ENCODE results near the gene MGAT5B. TPM values are rescaled to one million over a fixed set of nuclear protein-coding genes. Genes with fewer than 3 reads are reported as not detected.

Gene MGAT5B
- total RNA-seq, 1 experiment from 2014 or later: 1.0 TPM

DNA sequence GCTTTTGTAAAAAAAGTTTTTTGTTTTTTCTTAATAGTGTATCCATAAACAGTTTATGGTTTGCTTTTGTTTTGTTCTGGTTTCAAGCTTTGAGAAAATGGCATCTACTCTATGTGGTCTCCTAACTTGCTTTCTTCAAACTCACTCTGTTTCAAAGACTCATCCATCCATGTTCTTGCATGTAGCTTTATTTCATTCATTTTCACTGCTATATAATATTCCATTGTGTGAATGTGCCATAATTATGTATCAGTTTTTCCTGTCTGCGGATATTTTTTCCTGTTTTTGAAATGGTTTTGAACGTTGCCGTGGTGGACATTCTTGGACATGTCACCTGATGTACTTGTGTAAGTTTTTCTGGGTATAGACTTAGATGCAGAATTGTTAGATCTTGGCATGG is 39.1 kb downstream of the MGAT5B start:
- intact Hi-C loops (cut with micrococcal nuclease; ENCODE audit: unreplicated experiment): no loop called here
- DNase-seq: no peak
- BruUV-seq (replicated peaks): no TSS peak
- Mint-ChIP-seq H3K27me3 (ENCODE audit: unreplicated experiment) (peaks cover 87% of the 10 kb centered on the region), H3K27ac (ENCODE audit: unreplicated experiment) (no peak overlapping the region), H3K9me3 (ENCODE audit: low read depth, unreplicated experiment) (no peaks in the 10 kb centered on the region), H3K4me1 (ENCODE audit: low read depth, unreplicated experiment) (no peaks in the 10 kb centered on the region), H3K4me3 (ENCODE audit: low read depth, unreplicated experiment) (no peak overlapping the region), H3K36me3 (ENCODE audit: insufficient read depth, unreplicated experiment) (no peaks in the 10 kb centered on the region)
- TF ChIP-seq, protein P1, sequence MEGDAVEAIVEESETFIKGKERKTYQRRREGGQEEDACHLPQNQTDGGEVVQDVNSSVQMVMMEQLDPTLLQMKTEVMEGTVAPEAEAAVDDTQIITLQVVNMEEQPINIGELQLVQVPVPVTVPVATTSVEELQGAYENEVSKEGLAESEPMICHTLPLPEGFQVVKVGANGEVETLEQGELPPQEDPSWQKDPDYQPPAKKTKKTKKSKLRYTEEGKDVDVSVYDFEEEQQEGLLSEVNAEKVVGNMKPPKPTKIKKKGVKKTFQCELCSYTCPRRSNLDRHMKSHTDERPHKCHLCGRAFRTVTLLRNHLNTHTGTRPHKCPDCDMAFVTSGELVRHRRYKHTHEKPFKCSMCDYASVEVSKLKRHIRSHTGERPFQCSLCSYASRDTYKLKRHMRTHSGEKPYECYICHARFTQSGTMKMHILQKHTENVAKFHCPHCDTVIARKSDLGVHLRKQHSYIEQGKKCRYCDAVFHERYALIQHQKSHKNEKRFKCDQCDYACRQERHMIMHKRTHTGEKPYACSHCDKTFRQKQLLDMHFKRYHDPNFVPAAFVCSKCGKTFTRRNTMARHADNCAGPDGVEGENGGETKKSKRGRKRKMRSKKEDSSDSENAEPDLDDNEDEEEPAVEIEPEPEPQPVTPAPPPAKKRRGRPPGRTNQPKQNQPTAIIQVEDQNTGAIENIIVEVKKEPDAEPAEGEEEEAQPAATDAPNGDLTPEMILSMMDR (IDR thresholded peaks at IDR 0.05; ENCODE audit: unreplicated experiment): no peak
- CTCF ChIA-PET: no interaction called here

DNA sequence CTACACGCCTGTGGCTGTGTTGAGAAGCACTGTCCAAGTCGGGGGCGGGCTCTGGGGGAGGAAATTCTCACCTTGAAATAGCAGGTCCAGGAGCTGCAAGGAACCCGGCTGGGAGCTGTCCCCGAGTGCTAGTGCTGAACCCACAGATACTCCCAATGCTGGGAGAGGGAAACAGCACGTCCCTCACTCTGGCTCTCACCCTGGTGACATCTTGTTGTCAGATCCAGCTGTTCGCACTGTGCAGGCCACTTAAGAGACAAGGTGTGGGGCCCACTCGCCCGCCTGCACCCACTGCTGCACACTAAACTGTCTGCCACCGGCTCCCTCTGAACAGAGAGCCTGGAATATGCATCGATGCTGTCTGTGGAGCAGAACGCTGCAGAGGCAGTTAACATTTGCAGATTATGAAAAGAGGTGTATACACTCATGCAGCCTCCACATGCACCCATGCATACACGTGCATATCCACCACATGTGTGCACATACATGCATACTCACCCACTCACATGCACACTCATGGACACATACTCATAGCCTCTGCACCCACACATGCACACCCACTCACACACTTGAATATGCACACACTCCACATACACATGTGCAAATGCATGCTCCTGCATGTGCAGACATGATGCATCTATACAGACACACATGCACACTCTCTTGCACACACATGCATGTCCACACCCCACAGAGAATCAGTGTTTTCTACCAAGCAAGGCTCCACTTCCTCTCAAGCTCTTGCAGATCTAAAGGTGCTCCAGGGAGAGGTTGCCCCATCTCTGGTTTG is 42.0 kb downstream of the MGAT5B start:
- CTCF ChIA-PET: no interaction called here
- TF ChIP-seq, protein P1 (IDR thresholded peaks at IDR 0.05; ENCODE audit: unreplicated experiment): no peak
- intact Hi-C loops (cut with micrococcal nuclease; ENCODE audit: unreplicated experiment): no loop called here
- Mint-ChIP-seq H3K36me3 (ENCODE audit: insufficient read depth, unreplicated experiment) (no peaks in the 10 kb centered on the region), H3K4me1 (ENCODE audit: low read depth, unreplicated experiment) (no peaks in the 10 kb centered on the region), H3K27me3 (ENCODE audit: unreplicated experiment) (peaks cover 91% of the 10 kb centered on the region), H3K4me3 (ENCODE audit: low read depth, unreplicated experiment) (no peak overlapping the region), H3K27ac (ENCODE audit: unreplicated experiment) (no peak overlapping the region), H3K9me3 (ENCODE audit: low read depth, unreplicated experiment) (no peaks in the 10 kb centered on the region)
- no TSS peak for BruUV-seq (replicated peaks)
- peak; percentile 74 for DNase-seq

- intact Hi-C loops (cut with micrococcal nuclease; ENCODE audit: unreplicated experiment): no loop called here
- no peak overlapping the region for H3K27ac Mint-ChIP-seq (ENCODE audit: unreplicated experiment)
- peaks cover 91% of the 10 kb centered on the region for H3K27me3 Mint-ChIP-seq (ENCODE audit: unreplicated experiment)
- DNase-seq: no peak
- CTCF ChIA-PET: no interaction called here
- no peaks in the 10 kb centered on the region for H3K36me3 Mint-ChIP-seq (ENCODE audit: insufficient read depth, unreplicated experiment)
- no TSS peak for BruUV-seq (replicated peaks)
- TF ChIP-seq, protein P1 (IDR thresholded peaks at IDR 0.05; ENCODE audit: unreplicated experiment): no peak
- H3K9me3 Mint-ChIP-seq (ENCODE audit: low read depth, unreplicated experiment): no peaks in the 10 kb centered on the region
- H3K4me3 Mint-ChIP-seq (ENCODE audit: low read depth, unreplicated experiment): no peak overlapping the region
- no peaks in the 10 kb centered on the region for H3K4me1 Mint-ChIP-seq (ENCODE audit: low read depth, unreplicated experiment)
Observed at GRCh38 chr17:76911299-76912017, 43.3 kb downstream of the MGAT5B start.

- TF ChIP-seq, protein P1 (IDR thresholded peaks at IDR 0.05; ENCODE audit: unreplicated experiment): no peak
- Mint-ChIP-seq H3K36me3 (ENCODE audit: insufficient read depth, unreplicated experiment) (no peaks in the 10 kb centered on the region), H3K9me3 (ENCODE audit: low read depth, unreplicated experiment) (no peaks in the 10 kb centered on the region), H3K4me3 (ENCODE audit: low read depth, unreplicated experiment) (no peak overlapping the region), H3K4me1 (ENCODE audit: low read depth, unreplicated experiment) (no peaks in the 10 kb centered on the region), H3K27me3 (ENCODE audit: unreplicated experiment) (peaks cover 91% of the 10 kb centered on the region), H3K27ac (ENCODE audit: unreplicated experiment) (no peak overlapping the region)
- DNase-seq: no peak
- CTCF ChIA-PET: no interaction called here
- no TSS peak for BruUV-seq (replicated peaks)
- intact Hi-C loops (cut with micrococcal nuclease; ENCODE audit: unreplicated experiment): no loop called here
Observed at GRCh38 chr17:76912421-76913164, 44.4 kb downstream of the MGAT5B start.

Measured in Calu3 (cell line).